ENCODE measurements around the gene ZNFX1.
A peak's percentile ranks its signal among the peaks of the same experiment; 100 is the strongest.
"Not testable (repeated sequence)": the region's sequence is repeated elsewhere in the genome, so short reads cannot be mapped to it uniquely, and the experiment has no call there.

ZNFX1 gene

GRCh38 chr20:49252556-49253350 lies 25.1 kb downstream of the ZNFX1 start:
- no peak for DNase-seq (ENCODE audit: low read depth in 3 of 3, low spot score in 1 of 3)

GRCh38 chr20:49248879-49249665 lies 28.8 kb downstream of the ZNFX1 start:
- no peak for DNase-seq (ENCODE audit: low read depth in 3 of 3, low spot score in 1 of 3)

GRCh38 chr20:49248301-49248700 lies 29.6 kb downstream of the ZNFX1 start:
- no peak for DNase-seq (ENCODE audit: low read depth in 3 of 3, low spot score in 1 of 3)

- DNase-seq (ENCODE audit: low read depth in 3 of 3, low spot score in 1 of 3), result no peak
Measured at GRCh38 chr20:49247792-49248191, 30.1 kb downstream of the ZNFX1 start.

- no peak for DNase-seq (ENCODE audit: low read depth in 3 of 3, low spot score in 1 of 3)
Measured at GRCh38 chr20:49247169-49247723, 30.6 kb downstream of the ZNFX1 start.

- no peak for DNase-seq (ENCODE audit: low read depth in 3 of 3, low spot score in 1 of 3)
Measured at GRCh38 chr20:49245921-49246740, 31.7 kb downstream of the ZNFX1 start.

- no peak for DNase-seq (ENCODE audit: low read depth in 3 of 3, low spot score in 1 of 3)
Measured at GRCh38 chr20:49237531-49237930, 40.3 kb downstream of the ZNFX1 start.

GRCh38 chr20:49236301-49236700 lies 41.6 kb downstream of the ZNFX1 start:
- no peak for DNase-seq (ENCODE audit: low read depth in 3 of 3, low spot score in 1 of 3)

GRCh38 chr20:49234831-49235230 lies 43.0 kb downstream of the ZNFX1 start:
- no peak for DNase-seq (ENCODE audit: low read depth in 3 of 3, low spot score in 1 of 3)

- no peak for DNase-seq (ENCODE audit: low read depth in 3 of 3, low spot score in 1 of 3)
Measured at GRCh38 chr20:49233226-49233625, 44.6 kb downstream of the ZNFX1 start.

- no peak for DNase-seq (ENCODE audit: low read depth in 3 of 3, low spot score in 1 of 3)
Measured at GRCh38 chr20:49231471-49231870, 46.4 kb downstream of the ZNFX1 start.

- no peak for DNase-seq (ENCODE audit: low read depth in 3 of 3, low spot score in 1 of 3)
Measured at GRCh38 chr20:49230561-49231133, 47.2 kb downstream of the ZNFX1 start.

GRCh38 chr20:49230021-49230420 lies 47.8 kb downstream of the ZNFX1 start:
- no peak for DNase-seq (ENCODE audit: low read depth in 3 of 3, low spot score in 1 of 3)

GRCh38 chr20:49229381-49229780 lies 48.5 kb downstream of the ZNFX1 start:
- DNase-seq (ENCODE audit: low read depth in 3 of 3, low spot score in 1 of 3), result no peak

- DNase-seq (ENCODE audit: low read depth in 3 of 3, low spot score in 1 of 3), result no peak
Measured at GRCh38 chr20:49228676-49229075, 49.2 kb downstream of the ZNFX1 start.

- no peak for DNase-seq (ENCODE audit: low read depth in 3 of 3, low spot score in 1 of 3)
Measured at GRCh38 chr20:49225896-49226295, 52.0 kb downstream of the ZNFX1 start.

- no peak for DNase-seq (ENCODE audit: low read depth in 3 of 3, low spot score in 1 of 3)
Measured at GRCh38 chr20:49219924-49220831, 57.7 kb downstream of the ZNFX1 start.

- DNase-seq (ENCODE audit: low read depth in 3 of 3, low spot score in 1 of 3), result peak; percentile 92 to 95 (median 93)
Measured at GRCh38 chr20:49219091-49219923, 58.5 kb downstream of the ZNFX1 start, which contains the start of gene DDX27. DDX27 (plus strand) TSS chr20:49219416; CDS start chr20:49219449, 33 bp downstream.

- DNase-seq (ENCODE audit: low read depth in 3 of 3, low spot score in 1 of 3), result not testable (repeated sequence)
Measured at GRCh38 chr20:49218739-49219090, 59.1 kb downstream of the ZNFX1 start.

Measured in stimulated activated CD4-positive, alpha-beta T cell treated with anti-CD3 and anti-CD28 coated beads, TNF-alpha, amount 100 ng/mL, for 1 hour (primary cell).